K562 (cell line): Measurements from ENCODE around the gene DSCAM.

Source experiments
- ELF4 ChIP-seq: fragments of 450-650 bp; formaldehyde crosslinking; IDR thresholded peaks from 2 replicates; pipeline ENCODE4 v1.4.0; 2022; ENCODE audit warnings: missing genetic modification characterization
- MCM5 ChIP-seq: fragments of 450-650 bp; IDR thresholded peaks from 2 replicates; pipeline ENCODE4 v1.6.1; 2016; ENCODE audit warnings: low read depth
- POLR2AphosphoS5 ChIP-seq: IDR thresholded peaks from 2 replicates; pipeline ENCODE4 v1.6.1; 2011; ENCODE audit warnings: mild to moderate bottlenecking, low read depth, low read length, moderate library complexity; ENCODE audit not compliant: control insufficient read depth, insufficient read depth
- TCF7 ChIP-seq: sonication (generic); IDR thresholded peaks from 2 replicates; pipeline ENCODE4 v1.6.1; 2016; ENCODE audit warnings: antibody characterized with exemption, borderline replicate concordance
- TF ChIP-seq, protein P1 (sequence below), 3 experiments: IDR thresholded peaks in 2 of 3; conservative IDR thresholded peaks in 1 of 3; 2 replicates each; pipeline ENCODE4 v1.5.1; 2011 to 2012; ENCODE audit warnings: low read length in 3 of 3, mild to moderate bottlenecking in 3 of 3, control low read depth in 2 of 3, improper control_type of control experiment in 1 of 3, inconsistent platforms in 1 of 3, low read depth in 1 of 3, mixed read lengths in 1 of 3, moderate library complexity in 1 of 3; ENCODE audit not compliant: insufficient read depth in 2 of 3
- TF ChIP-seq, protein P2 (sequence below), 2 experiments: fragments of 450-650 bp; IDR thresholded peaks; 2 replicates each; pipeline ENCODE4 v1.6.1; 2016

DNA sequence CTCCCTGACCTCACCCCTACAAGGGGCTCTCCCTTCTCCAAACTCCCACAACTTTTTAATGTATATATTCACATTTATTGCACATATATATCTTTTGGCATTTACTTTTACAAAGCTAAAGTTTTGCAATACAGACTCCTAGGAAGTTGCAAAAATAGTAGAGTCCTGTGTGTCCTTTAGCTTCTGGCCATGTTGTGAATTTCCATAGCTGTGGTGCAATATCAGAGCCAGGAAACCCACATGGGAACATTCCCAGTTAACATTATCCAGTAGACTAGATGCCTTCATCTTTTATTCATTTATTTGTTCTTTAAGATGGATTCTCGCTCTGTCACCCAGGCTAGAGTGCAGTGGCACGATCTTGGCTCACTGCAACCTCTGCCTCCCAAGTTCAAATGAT is 636.7 kb downstream of the DSCAM start:
- TF ChIP-seq TCF7: no peak
- TF ChIP-seq, protein P1, sequence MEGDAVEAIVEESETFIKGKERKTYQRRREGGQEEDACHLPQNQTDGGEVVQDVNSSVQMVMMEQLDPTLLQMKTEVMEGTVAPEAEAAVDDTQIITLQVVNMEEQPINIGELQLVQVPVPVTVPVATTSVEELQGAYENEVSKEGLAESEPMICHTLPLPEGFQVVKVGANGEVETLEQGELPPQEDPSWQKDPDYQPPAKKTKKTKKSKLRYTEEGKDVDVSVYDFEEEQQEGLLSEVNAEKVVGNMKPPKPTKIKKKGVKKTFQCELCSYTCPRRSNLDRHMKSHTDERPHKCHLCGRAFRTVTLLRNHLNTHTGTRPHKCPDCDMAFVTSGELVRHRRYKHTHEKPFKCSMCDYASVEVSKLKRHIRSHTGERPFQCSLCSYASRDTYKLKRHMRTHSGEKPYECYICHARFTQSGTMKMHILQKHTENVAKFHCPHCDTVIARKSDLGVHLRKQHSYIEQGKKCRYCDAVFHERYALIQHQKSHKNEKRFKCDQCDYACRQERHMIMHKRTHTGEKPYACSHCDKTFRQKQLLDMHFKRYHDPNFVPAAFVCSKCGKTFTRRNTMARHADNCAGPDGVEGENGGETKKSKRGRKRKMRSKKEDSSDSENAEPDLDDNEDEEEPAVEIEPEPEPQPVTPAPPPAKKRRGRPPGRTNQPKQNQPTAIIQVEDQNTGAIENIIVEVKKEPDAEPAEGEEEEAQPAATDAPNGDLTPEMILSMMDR (IDR thresholded peaks at IDR 0.05 in 2 of 3, conservative IDR thresholded peaks at IDR 0.05 in 1 of 3; ENCODE audit: insufficient read depth in 2 of 3, low read depth in 1 of 3, low read length in 3 of 3): no peak
- TF ChIP-seq, protein P2, sequence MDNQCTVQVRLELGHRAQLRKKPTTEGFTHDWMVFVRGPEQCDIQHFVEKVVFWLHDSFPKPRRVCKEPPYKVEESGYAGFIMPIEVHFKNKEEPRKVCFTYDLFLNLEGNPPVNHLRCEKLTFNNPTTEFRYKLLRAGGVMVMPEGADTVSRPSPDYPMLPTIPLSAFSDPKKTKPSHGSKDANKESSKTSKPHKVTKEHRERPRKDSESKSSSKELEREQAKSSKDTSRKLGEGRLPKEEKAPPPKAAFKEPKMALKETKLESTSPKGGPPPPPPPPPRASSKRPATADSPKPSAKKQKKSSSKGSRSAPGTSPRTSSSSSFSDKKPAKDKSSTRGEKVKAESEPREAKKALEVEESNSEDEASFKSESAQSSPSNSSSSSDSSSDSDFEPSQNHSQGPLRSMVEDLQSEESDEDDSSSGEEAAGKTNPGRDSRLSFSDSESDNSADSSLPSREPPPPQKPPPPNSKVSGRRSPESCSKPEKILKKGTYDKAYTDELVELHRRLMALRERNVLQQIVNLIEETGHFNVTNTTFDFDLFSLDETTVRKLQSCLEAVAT (IDR thresholded peaks at IDR 0.05): no peak
- TF ChIP-seq ELF4 (CRISPR knock-in tag): no peak
- TF ChIP-seq POLR2AphosphoS5: no peak
- TF ChIP-seq MCM5: no peak
